H1 (cell line): ENCODE measurements around the gene BRINP3. TPM values are rescaled to one million over a fixed set of nuclear protein-coding genes. Genes with fewer than 3 reads are reported as not detected.

Experiments used
- CTCF ChIA-PET: fragments of 300-600 bp; sonication (Branson Sonifier 250); formaldehyde crosslinking; loops from one replicate; lab custom pipeline; 2021; ENCODE audit not compliant: partially characterized antibody; lab: Charles Lee
- POLR2A ChIA-PET: fragments of 300-600 bp; sonication (Branson Sonifier 250); formaldehyde crosslinking; loops from one replicate; lab custom pipeline; 2021; ENCODE audit warnings: inconsistent platforms; ENCODE audit not compliant: partially characterized antibody; lab: Charles Lee
- DNase-seq, 2 experiments: peaks; one replicate each; pipeline versions ENCODE4 v3.0.0 to v3.0.0-alpha.2; 2010 to 2022; ENCODE audit warnings: low spot score in 2 of 2, low read depth in 1 of 2, mixed read lengths in 1 of 2
- FAIRE-seq: peaks from 2 replicates; lab custom pipeline; 2011; peaks lifted over from hg19 to GRCh38; lab: Jason Lieb, UNC
- H2AFZ ChIP-seq: 2 replicates; pipeline ENCODE4 v1.8.1; 2012; ENCODE audit warnings: low read length, inconsistent platforms
- H2AK5ac ChIP-seq: 2 replicates; pipeline ENCODE4 v1.6.1; 2013; ENCODE audit warnings: low read depth, low read length
- H2BK120ac ChIP-seq: replicated peaks from 2 replicates; pipeline ENCODE3; 2013; ENCODE audit warnings: low read depth, low read length, inconsistent platforms
- H2BK12ac ChIP-seq: 2 replicates; pipeline ENCODE4 v1.6.1; 2013; ENCODE audit warnings: low read depth, low read length
- H2BK15ac ChIP-seq: 2 replicates; pipeline ENCODE4 v1.6.1; 2013; ENCODE audit warnings: low read length
- H2BK20ac ChIP-seq: 2 replicates; pipeline ENCODE4 v1.6.1; 2013; ENCODE audit warnings: low read length
- H2BK5ac ChIP-seq: 2 replicates; pipeline ENCODE4 v1.6.1; 2013; ENCODE audit warnings: low read depth, low read length
- H3K14ac ChIP-seq: 2 replicates; pipeline ENCODE4 v1.6.1; 2013; ENCODE audit warnings: inconsistent platforms; ENCODE audit not compliant: insufficient read length
- H3K18ac ChIP-seq: 2 replicates; pipeline ENCODE4 v1.6.1; 2013; ENCODE audit warnings: low read length; ENCODE audit errors: extremely low read depth
- H3K23ac ChIP-seq: 2 replicates; pipeline ENCODE4 v1.6.1; 2013; ENCODE audit warnings: inconsistent platforms; ENCODE audit not compliant: insufficient read length
- H3K23me2 ChIP-seq: 2 replicates; pipeline ENCODE4 v1.6.1; 2013; ENCODE audit warnings: low read depth, low read length
- H3K27ac ChIP-seq: 2 replicates; pipeline ENCODE4 v1.6.1; 2011; ENCODE audit warnings: low read depth, low read length, inconsistent platforms
- H3K27me3 ChIP-seq, 4 experiments: replicated peaks in 1 of 4; 1 replicate in 1 of 4; 2 replicates in 3 of 4; pipeline versions ENCODE4 v1.6.1 to v1.8.1; 2011 to 2013; ENCODE audit warnings: low read length in 3 of 4, mild to moderate bottlenecking in 3 of 4, inconsistent platforms in 2 of 4, mixed read lengths in 2 of 4, moderate library complexity in 1 of 4; ENCODE audit not compliant: control insufficient read depth in 3 of 4, insufficient read depth in 3 of 4; ENCODE audit errors: extremely low read depth in 1 of 4
- H3K36me3 ChIP-seq, 4 experiments: 2 replicates each; pipeline versions ENCODE4 v1.6.1 to v1.8.1; 2011 to 2013; ENCODE audit warnings: mild to moderate bottlenecking in 4 of 4, low read length in 3 of 4, moderate library complexity in 2 of 4, control low read depth in 1 of 4, inconsistent platforms in 1 of 4; ENCODE audit not compliant: insufficient read depth in 4 of 4, control insufficient read depth in 2 of 4
- H3K4ac ChIP-seq: replicated peaks from 2 replicates; pipeline ENCODE3; 2013; ENCODE audit warnings: low read length, low read depth, mixed read lengths, inconsistent platforms; ENCODE audit not compliant: insufficient read length
- H3K4me1 ChIP-seq, 4 experiments: replicated peaks in 1 of 4; 1 replicate in 1 of 4; 2 replicates in 3 of 4; pipeline versions ENCODE4 v1.6.1 to v1.8.1; 2011 to 2013; ENCODE audit warnings: low read length in 3 of 4, inconsistent platforms in 2 of 4, mixed read lengths in 1 of 4; ENCODE audit not compliant: insufficient read depth in 4 of 4, control insufficient read depth in 3 of 4
- H3K4me2 ChIP-seq, 2 experiments: 2 replicates each; pipeline versions ENCODE4 v1.6.1 to v1.8.1; 2011 to 2013; ENCODE audit warnings: low read depth in 2 of 2, low read length in 2 of 2, control low read depth in 1 of 2, inconsistent platforms in 1 of 2, mild to moderate bottlenecking in 1 of 2; ENCODE audit not compliant: insufficient read depth in 1 of 2
- H3K4me3 ChIP-seq, 4 experiments: fragments of 200-600, 300-600 bp in 1 of 4; sonication (generic), shearing (Covaris generic), sonication (Bioruptor Twin) in 1 of 4; 2 replicates each; pipeline versions ENCODE4 v1.5.1 to v1.8.1; 2011 to 2016; ENCODE audit warnings: low read length in 4 of 4, low read depth in 3 of 4, control low read depth in 2 of 4, inconsistent platforms in 2 of 4, mild to moderate bottlenecking in 2 of 4, mixed read lengths in 1 of 4, moderate library complexity in 1 of 4; ENCODE audit not compliant: insufficient read depth in 2 of 4; ENCODE audit errors: extremely low read depth in 1 of 4
- H3K56ac ChIP-seq: replicated peaks from 2 replicates; pipeline ENCODE3; 2013; ENCODE audit warnings: low read depth, mild to moderate bottlenecking, mixed read lengths, low read length, inconsistent platforms; ENCODE audit not compliant: insufficient read length
- H3K79me1 ChIP-seq: 2 replicates; pipeline ENCODE4 v1.6.1; 2013; ENCODE audit warnings: low read depth, low read length, control low read depth
- H3K79me2 ChIP-seq, 2 experiments: 2 replicates each; pipeline versions ENCODE4 v1.6.1 to v1.8.1; 2012 to 2013; ENCODE audit warnings: low read length in 2 of 2, mild to moderate bottlenecking in 2 of 2, inconsistent platforms in 1 of 2; ENCODE audit not compliant: insufficient read depth in 2 of 2, control insufficient read depth in 1 of 2
- H3K9ac ChIP-seq, 4 experiments: replicated peaks in 1 of 4; 1 replicate in 1 of 4; 2 replicates in 3 of 4; pipeline versions ENCODE4 v1.6.1 to v1.8.1; 2011 to 2013; ENCODE audit warnings: low read depth in 3 of 4, low read length in 3 of 4, control low read depth in 2 of 4, mild to moderate bottlenecking in 2 of 4, moderate library complexity in 2 of 4, inconsistent platforms in 1 of 4; ENCODE audit errors: extremely low read depth in 1 of 4
- H3K9me3 ChIP-seq, 2 experiments: 2 replicates each; pipeline versions ENCODE4 v1.6.1 to v1.8.1; 2012 to 2013; ENCODE audit warnings: mild to moderate bottlenecking in 2 of 2, moderate library complexity in 2 of 2, control low read depth in 1 of 2, inconsistent platforms in 1 of 2, low read depth in 1 of 2, low read length in 1 of 2, mixed read lengths in 1 of 2; ENCODE audit not compliant: insufficient read depth in 2 of 2
- H4K20me1 ChIP-seq, 2 experiments: replicated peaks in 1 of 2; 2 replicates each; pipeline versions ENCODE3 to v1.8.1; 2011 to 2013; ENCODE audit warnings: inconsistent platforms in 2 of 2, low read length in 2 of 2, mild to moderate bottlenecking in 1 of 2; ENCODE audit not compliant: insufficient read depth in 2 of 2, control insufficient read depth in 1 of 2
- H4K5ac ChIP-seq: 2 replicates; pipeline ENCODE4 v1.6.1; 2013; ENCODE audit warnings: low read length, low read depth, mixed read lengths, inconsistent platforms; ENCODE audit not compliant: insufficient read length
- H4K8ac ChIP-seq: 2 replicates; pipeline ENCODE4 v1.8.0; 2013; ENCODE audit warnings: mild to moderate bottlenecking, moderate library complexity, low read length, inconsistent platforms; ENCODE audit not compliant: insufficient read depth; ENCODE audit errors: extremely low read depth
- H4K91ac ChIP-seq: replicated peaks from 2 replicates; pipeline ENCODE3; 2013; ENCODE audit warnings: low read length, mixed read lengths, inconsistent platforms; ENCODE audit not compliant: insufficient read length
- BACH1 ChIP-seq: IDR thresholded peaks from 2 replicates; pipeline ENCODE4 v1.6.1; 2012; ENCODE audit warnings: low read length, improper control_type of control experiment
- CBX5 ChIP-seq: fragments of 300-800, 300-1000 bp; sonication (generic); IDR thresholded peaks from 2 replicates; pipeline ENCODE4 v1.7.1; 2016; ENCODE audit warnings: antibody characterized with exemption, low read length, low read depth
- CEBPB ChIP-seq: IDR thresholded peaks from 2 replicates; pipeline ENCODE4 v1.6.1; 2012; ENCODE audit warnings: low read depth, low read length
- CTCF ChIP-seq, 3 experiments: IDR thresholded peaks; 1 replicate in 2 of 3; 2 replicates in 1 of 3; pipeline versions ENCODE4 v1.5.1 to v1.6.1; 2011; ENCODE audit warnings: low read length in 3 of 3, mild to moderate bottlenecking in 3 of 3, inconsistent platforms in 2 of 3, low read depth in 1 of 3, moderate library complexity in 1 of 3; ENCODE audit not compliant: insufficient read depth in 1 of 3; ENCODE audit errors: control extremely low read depth in 1 of 3
- FOSL1 ChIP-seq: IDR thresholded peaks from 2 replicates; pipeline ENCODE4 v1.6.1; 2011; ENCODE audit warnings: mild to moderate bottlenecking, low read depth, low read length, moderate library complexity; ENCODE audit not compliant: insufficient read depth
- GTF2F1 ChIP-seq: IDR thresholded peaks from 2 replicates; pipeline ENCODE4 v1.6.1; 2012; ENCODE audit warnings: low read depth, low read length, improper control_type of control experiment, borderline replicate concordance
- KDM5A ChIP-seq: fragments of 200-600 bp; IDR thresholded peaks from 2 replicates; pipeline ENCODE4 v1.7.1; 2012; ENCODE audit warnings: mild to moderate bottlenecking, low read length, inconsistent platforms, mixed read lengths
- POLR2AphosphoS5 ChIP-seq: IDR thresholded peaks from 2 replicates; pipeline ENCODE4 v1.6.1; 2011; ENCODE audit warnings: low read depth, low read length
- RNF2 ChIP-seq: fragments of 200-900, 300-1000 bp; sonication (generic); IDR thresholded peaks from 2 replicates; pipeline ENCODE4 v1.7.1; 2016; ENCODE audit warnings: borderline replicate concordance, low read depth, mild to moderate bottlenecking, antibody characterized with exemption, low read length; ENCODE audit not compliant: poor library complexity, severe bottlenecking; ENCODE audit errors: missing control alignments
- TEAD4 ChIP-seq: IDR thresholded peaks from 2 replicates; pipeline ENCODE4 v1.6.1; 2012; ENCODE audit warnings: low read depth, low read length, inconsistent platforms, mixed read lengths
- YY1 ChIP-seq: IDR thresholded peaks from 2 replicates; pipeline ENCODE4 v1.6.1; 2011; ENCODE audit warnings: low read depth, mild to moderate bottlenecking, low read length
- WGBS, 2 experiments: shearing (Covaris generic) in 1 of 2; methylation state at CpG; one replicate each; pipeline versions ENCODE4 v1.1.6 to v1.1.7; 2013 to 2015; ENCODE audit warnings: low lambda C conversion rate in 2 of 2, mixed read lengths in 2 of 2, inconsistent platforms in 1 of 2, low coverage in 1 of 2, missing lambda C conversion rate in 1 of 2; ENCODE audit not compliant: insufficient replicate concordance in 2 of 2, insufficient coverage in 1 of 2, insufficient read length in 1 of 2; ENCODE audit errors: extremely low coverage in 1 of 2, missing lambda C conversion rate in 1 of 2; 5-methylcytosine and 5-hydroxymethylcytosine counted together
- polyA plus RNA-seq, 7 experiments: library from polyadenylated mRNA; depleted of rRNA in 3 of 7; stranded (reverse) in 5 of 7; unstranded in 2 of 7; fragments of >200 nt in 5 of 7; fragments of 200-250 nt in 2 of 7; gene quantifications; 1 replicate in 5 of 7; 2 replicates in 1 of 7; 4 replicates in 1 of 7; pipeline versions ENCODE4 v1.2.1 to v1.2.3, GENCODE V29; 2011 to 2013; ENCODE audit warnings: missing spikeins in 2 of 7, mixed read lengths in 2 of 7
- total RNA-seq: library from RNA; stranded (reverse); fragmentation: NEBNext Ultra II Directional; extraction: Animal tissue kit (Norgen Biotek cat#: 25700); gene quantifications from 2 replicates; pipeline ENCODE4 v1.2.1, GENCODE V29; 2021

BRINP3 gene
- total and polyA plus RNA-seq, 2 of the 8 experiments (the other 6 are each of a cell fraction or from before 2014, with no cell fraction given): not detected

GRCh38 chr1:190095596-190095995 lies 382.1 kb downstream of the BRINP3 start:
- WGBS, 2 experiments: 100% methylated on average over 1 of the region's 1 CpG; no CpG with 5 or more reads in 1 of the 2 experiments
- Histone ChIP-seq H3K23ac (no peak overlapping the region), H3K9ac (no peak overlapping the region), H4K8ac (no peak overlapping the region), H3K4me1 (no peaks in the 10 kb centered on the region), H4K91ac (no peak overlapping the region), H4K5ac (no peak overlapping the region), H3K18ac (no peak overlapping the region), H2BK120ac (no peak overlapping the region), H2AK5ac (no peak overlapping the region), H3K36me3 (no peaks in the 10 kb centered on the region), H2BK15ac (no peak overlapping the region), H2AFZ (no peak overlapping the region), H3K4me2 (no peak overlapping the region), H2BK20ac (no peak overlapping the region), H3K23me2 (no peaks in the 10 kb centered on the region), H3K79me2 (no peaks in the 10 kb centered on the region), H2BK5ac (no peak overlapping the region), H3K14ac (no peak overlapping the region), H2BK12ac (no peak overlapping the region), H3K4ac (no peak overlapping the region), H3K56ac (no peak overlapping the region), H3K27ac (no peak overlapping the region), H3K9me3 (no peaks in the 10 kb centered on the region), H3K4me3 (no peak overlapping the region), H3K79me1 (no peaks in the 10 kb centered on the region), H4K20me1 (no peaks in the 10 kb centered on the region), H3K27me3 (no peaks in the 10 kb centered on the region)
- DNase-seq: no peak
- POLR2A ChIA-PET: no interaction called here
- CTCF ChIA-PET: interaction anchor here (1.8 kb wide), 1 partner anchor 11 kb away, joined by 7 read pairs; no protein-coding TSS in a partner anchor
- FAIRE-seq: no peak
- TF ChIP-seq GTF2F1 (no peak), CEBPB (no peak), TEAD4 (no peak), FOSL1 (no peak), CTCF (IDR thresholded peaks at IDR 0.05; ENCODE audit: control extremely low read depth in 1 of 3, insufficient read depth in 1 of 3, low read depth in 1 of 3, low read length in 3 of 3) (no peak), POLR2AphosphoS5 (no peak), KDM5A (no peak), YY1 (no peak), CBX5 (no peak), BACH1 (no peak), RNF2 (no peak)
